Measurements from ENCODE around the gene TNC. TPM values are rescaled to one million over a fixed set of nuclear protein-coding genes. Genes with fewer than 3 reads are reported as not detected.

The TNC gene
- total RNA-seq, 1 donor from 2014 or later, result 18.7 TPM

DNA sequence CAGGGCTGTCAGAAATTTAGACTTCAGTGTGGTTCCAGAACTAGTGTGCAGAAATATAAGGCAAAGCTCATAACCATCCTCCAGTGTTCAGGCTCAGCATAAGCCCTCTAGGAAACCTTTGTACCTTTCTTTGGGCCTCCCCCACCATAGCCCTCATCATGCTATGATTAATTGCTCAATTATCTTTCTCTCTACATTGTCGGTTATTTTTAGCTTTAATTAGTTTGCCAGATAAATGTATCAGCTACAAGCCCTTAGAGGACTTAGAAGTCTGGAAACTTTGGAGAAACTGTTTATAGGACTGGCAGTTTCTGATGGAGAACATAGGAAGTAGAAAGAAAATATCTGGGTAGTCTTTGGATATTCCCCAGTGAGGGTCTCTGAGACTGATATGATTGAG, 43.5 kb upstream of the TNC start:
- no peak overlapping the region for H3K27ac ChIP-seq
- intact Hi-C loops (cut with DNase I), result no loop called here
- H3K27me3 ChIP-seq, result no peaks in the 10 kb centered on the region

DNA sequence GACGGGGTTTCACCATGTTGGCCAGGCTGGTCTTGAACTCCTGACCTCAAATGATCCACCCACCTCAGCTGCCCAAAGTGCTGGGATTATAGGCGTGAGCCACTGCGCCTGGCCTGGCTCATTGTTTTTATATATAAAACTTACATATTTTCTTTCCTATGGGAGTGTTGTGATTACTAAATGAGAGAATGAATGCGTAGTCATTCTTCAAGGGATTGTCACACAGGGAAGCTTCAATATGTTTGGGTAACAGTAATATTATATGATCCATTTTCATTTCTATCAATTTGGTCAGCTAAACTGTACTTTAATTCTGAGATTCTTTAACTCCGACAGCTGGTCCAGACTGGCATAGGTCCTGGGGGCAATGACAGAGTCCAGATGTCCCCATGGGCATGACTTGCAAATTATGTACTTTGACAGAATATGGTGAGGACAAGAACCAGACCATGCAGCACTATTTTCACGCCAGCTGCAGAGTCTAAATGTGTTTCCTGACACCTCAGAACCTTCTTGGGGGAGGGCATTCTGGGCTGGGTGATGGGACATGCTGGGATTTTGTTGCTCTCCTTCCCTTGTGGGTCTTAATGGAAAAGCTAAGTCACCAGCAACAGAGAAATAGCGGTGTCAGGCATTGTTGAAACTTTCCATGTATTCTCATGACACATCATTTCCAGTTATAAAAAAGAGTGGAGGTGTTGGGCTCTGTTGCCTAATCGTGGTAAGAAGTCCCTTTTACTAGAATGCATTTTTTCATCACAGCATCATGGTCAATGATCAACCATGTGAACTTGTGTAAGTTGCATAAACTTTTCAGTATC, 40.9 kb upstream of the TNC start:
- DNase-seq (ENCODE audit: extremely low spot score in 2 of 2), result no peak
- TF ChIP-seq POLR2A (IDR thresholded peaks at IDR 0.05) (no peak), POLR2AphosphoS5 (IDR thresholded peaks at IDR 0.05; ENCODE audit: insufficient read depth in 1 of 2, low read depth in 1 of 2) (no peak)
- TF ChIP-seq, protein P1, sequence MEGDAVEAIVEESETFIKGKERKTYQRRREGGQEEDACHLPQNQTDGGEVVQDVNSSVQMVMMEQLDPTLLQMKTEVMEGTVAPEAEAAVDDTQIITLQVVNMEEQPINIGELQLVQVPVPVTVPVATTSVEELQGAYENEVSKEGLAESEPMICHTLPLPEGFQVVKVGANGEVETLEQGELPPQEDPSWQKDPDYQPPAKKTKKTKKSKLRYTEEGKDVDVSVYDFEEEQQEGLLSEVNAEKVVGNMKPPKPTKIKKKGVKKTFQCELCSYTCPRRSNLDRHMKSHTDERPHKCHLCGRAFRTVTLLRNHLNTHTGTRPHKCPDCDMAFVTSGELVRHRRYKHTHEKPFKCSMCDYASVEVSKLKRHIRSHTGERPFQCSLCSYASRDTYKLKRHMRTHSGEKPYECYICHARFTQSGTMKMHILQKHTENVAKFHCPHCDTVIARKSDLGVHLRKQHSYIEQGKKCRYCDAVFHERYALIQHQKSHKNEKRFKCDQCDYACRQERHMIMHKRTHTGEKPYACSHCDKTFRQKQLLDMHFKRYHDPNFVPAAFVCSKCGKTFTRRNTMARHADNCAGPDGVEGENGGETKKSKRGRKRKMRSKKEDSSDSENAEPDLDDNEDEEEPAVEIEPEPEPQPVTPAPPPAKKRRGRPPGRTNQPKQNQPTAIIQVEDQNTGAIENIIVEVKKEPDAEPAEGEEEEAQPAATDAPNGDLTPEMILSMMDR (IDR thresholded peaks at IDR 0.05), result no peak
- intact Hi-C loops (cut with DNase I), result no loop called here
- Histone ChIP-seq H3K4me1 (peaks cover 10% of the 10 kb centered on the region), H3K4me3 (no peak overlapping the region), H3K27me3 (no peaks in the 10 kb centered on the region), H3K36me3 (no peaks in the 10 kb centered on the region), H3K27ac (no peak overlapping the region), H3K9me3 (no peaks in the 10 kb centered on the region)

More for the DNA sequence above, 43.5 kb upstream of the TNC start:
- H3K4me3 ChIP-seq, result no peak overlapping the region
- no peaks in the 10 kb centered on the region for H3K9me3 ChIP-seq
- H3K36me3 ChIP-seq, result no peaks in the 10 kb centered on the region
- peaks cover 10% of the 10 kb centered on the region for H3K4me1 ChIP-seq
- TF ChIP-seq, protein P1 (IDR thresholded peaks at IDR 0.05), result no peak
- TF ChIP-seq POLR2A (IDR thresholded peaks at IDR 0.05), result no peak
- no peak for TF ChIP-seq POLR2AphosphoS5 (IDR thresholded peaks at IDR 0.05; ENCODE audit: insufficient read depth in 1 of 2, low read depth in 1 of 2)
- DNase-seq (ENCODE audit: extremely low spot score in 2 of 2), result no peak

DNA sequence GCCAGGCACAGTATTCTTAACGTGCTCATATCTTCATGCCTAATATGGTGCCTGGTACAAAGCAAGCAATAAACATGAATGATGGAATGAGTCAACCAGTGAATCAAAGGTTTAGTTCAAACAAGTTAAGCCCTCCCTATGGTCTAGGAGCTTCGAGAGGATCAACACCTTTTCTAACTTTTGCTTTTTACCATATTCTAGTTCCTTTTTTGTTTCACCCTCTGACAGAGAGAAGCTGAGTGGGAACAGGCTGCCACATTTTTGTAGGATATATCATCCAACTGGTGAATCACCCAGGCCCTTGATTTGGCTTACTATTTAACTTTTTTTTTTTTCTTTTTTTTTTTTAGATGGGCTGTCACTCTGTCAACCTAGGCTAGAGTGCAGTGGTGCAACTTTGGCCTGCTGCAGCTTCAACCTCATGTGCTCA, 39.3 kb upstream of the TNC start:
- no peak for DNase-seq (ENCODE audit: extremely low spot score in 2 of 2)
- Histone ChIP-seq H3K9me3 (no peaks in the 10 kb centered on the region), H3K36me3 (no peaks in the 10 kb centered on the region), H3K4me3 (no peak overlapping the region), H3K27ac (peak overlapping the region; percentile 42), H3K4me1 (peaks cover 10% of the 10 kb centered on the region), H3K27me3 (no peaks in the 10 kb centered on the region)
- TF ChIP-seq, protein P1 (IDR thresholded peaks at IDR 0.05), result no peak
- TF ChIP-seq POLR2AphosphoS5 (IDR thresholded peaks at IDR 0.05; ENCODE audit: insufficient read depth in 1 of 2, low read depth in 1 of 2) (peak in 1 of 2 donors; percentile 58), POLR2A (IDR thresholded peaks at IDR 0.05) (no peak)
- intact Hi-C loops (cut with DNase I), result no loop called here

DNA sequence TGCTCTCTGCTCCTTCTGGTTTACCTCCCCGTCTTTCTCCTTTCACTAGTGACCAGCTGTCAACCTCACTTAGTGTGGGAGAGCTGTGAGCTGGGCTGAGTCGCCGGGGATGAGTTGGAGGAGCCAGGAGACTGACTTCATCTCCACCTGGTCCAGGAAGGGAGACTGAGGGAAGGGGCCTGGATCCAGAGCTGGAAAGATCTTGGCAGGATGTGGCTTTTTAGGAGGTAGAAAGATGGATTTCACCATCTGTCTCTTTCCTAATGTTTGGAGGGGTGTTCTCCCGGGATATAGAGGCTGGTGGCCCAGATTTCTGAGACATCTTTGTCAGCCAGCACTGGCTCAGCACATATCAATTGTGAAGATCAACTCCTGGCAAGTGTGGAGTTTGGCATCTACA, 37.1 kb upstream of the TNC start:
- DNase-seq (ENCODE audit: extremely low spot score in 2 of 2), result no peak
- intact Hi-C loops (cut with DNase I), result no loop called here
- no peaks in the 10 kb centered on the region for H3K36me3 ChIP-seq
- TF ChIP-seq POLR2A (IDR thresholded peaks at IDR 0.05), result no peak
- H3K9me3 ChIP-seq, result no peaks in the 10 kb centered on the region
- no peak overlapping the region for H3K4me3 ChIP-seq
- H3K4me1 ChIP-seq, result peaks cover 10% of the 10 kb centered on the region
- H3K27ac ChIP-seq, result no peak overlapping the region
- H3K27me3 ChIP-seq, result no peaks in the 10 kb centered on the region

DNA sequence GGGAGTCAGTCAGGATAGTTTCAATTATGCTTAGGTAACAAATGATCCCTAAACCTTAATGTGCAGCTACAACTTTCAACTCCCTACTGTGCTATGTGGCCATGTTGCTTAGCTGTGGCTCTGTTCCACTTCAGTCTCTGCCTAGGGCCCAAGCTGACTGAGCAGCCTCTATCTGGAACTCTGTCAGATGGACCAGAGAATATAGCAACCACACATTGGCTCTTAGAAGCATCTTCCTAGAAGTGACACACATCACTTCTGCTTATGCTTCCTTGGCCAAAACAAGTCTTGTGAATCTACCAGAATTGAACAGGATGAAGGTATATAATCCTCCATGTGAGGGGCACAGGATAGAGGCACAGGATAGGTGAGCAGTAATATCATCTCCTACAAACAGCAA, 36.7 kb upstream of the TNC start:
- H3K36me3 ChIP-seq, result no peaks in the 10 kb centered on the region
- intact Hi-C loops (cut with DNase I), result no loop called here
- no peaks in the 10 kb centered on the region for H3K27me3 ChIP-seq
- H3K4me3 ChIP-seq, result no peak overlapping the region
- H3K4me1 ChIP-seq, result peaks cover 10% of the 10 kb centered on the region
- TF ChIP-seq POLR2A (IDR thresholded peaks at IDR 0.05) (no peak), POLR2AphosphoS5 (IDR thresholded peaks at IDR 0.05; ENCODE audit: insufficient read depth in 1 of 2, low read depth in 1 of 2) (no peak)
- TF ChIP-seq, protein P1 (IDR thresholded peaks at IDR 0.05), result no peak
- H3K27ac ChIP-seq, result no peak overlapping the region
- DNase-seq (ENCODE audit: extremely low spot score in 2 of 2), result no peak
- H3K9me3 ChIP-seq, result no peaks in the 10 kb centered on the region

Measured in vagina (tissue), 2 donors.